HepG2 (cell line): ENCODE measurements around the gene PPIG. TPM values are rescaled to one million over a fixed set of nuclear protein-coding genes. Genes with fewer than 3 reads are reported as not detected.

Source experiments
- CBFB ChIP-seq: sonication (generic); formaldehyde crosslinking; IDR thresholded peaks from 2 replicates; pipeline ENCODE4 v1.4.0; 2020; ENCODE audit warnings: missing genetic modification reagents
- DMAP1 ChIP-seq: IDR thresholded peaks from 2 replicates; pipeline ENCODE4 v1.6.1; 2016
- FOXA3 ChIP-seq: IDR thresholded peaks from 2 replicates; pipeline ENCODE4 v1.6.1; 2016; ENCODE audit warnings: missing genetic modification reagents, missing compliant biosample characterization
- FUBP1 ChIP-seq: sonication (generic); formaldehyde crosslinking; IDR thresholded peaks from 2 replicates; pipeline ENCODE4 v1.5.1; 2020; ENCODE audit warnings: missing genetic modification reagents, mild to moderate bottlenecking, borderline replicate concordance
- KLF9 ChIP-seq: IDR thresholded peaks from 2 replicates; pipeline ENCODE4 v1.6.1; 2016; ENCODE audit warnings: low read depth
- KMT2A ChIP-seq: sonication (generic); formaldehyde crosslinking; IDR thresholded peaks from 2 replicates; pipeline ENCODE4 v1.4.0; 2020; ENCODE audit warnings: missing genetic modification reagents
- NRL ChIP-seq: sonication (generic); formaldehyde crosslinking; IDR thresholded peaks from 2 replicates; pipeline ENCODE4 v1.5.0; 2020; ENCODE audit warnings: missing genetic modification reagents, mild to moderate bottlenecking, moderate library complexity, borderline replicate concordance
- POGZ ChIP-seq: sonication (generic); formaldehyde crosslinking; IDR thresholded peaks from 2 replicates; pipeline ENCODE4 v1.4.0; 2020; ENCODE audit warnings: mild to moderate bottlenecking, missing genetic modification reagents
- POLR2AphosphoS5 ChIP-seq: IDR thresholded peaks from 2 replicates; pipeline ENCODE4 v1.6.1; 2012; ENCODE audit warnings: low read depth, low read length
- RBFOX2 ChIP-seq: fragments of 200-400 bp; formaldehyde crosslinking; IDR thresholded peaks from 2 replicates; pipeline ENCODE4 v1.6.1; 2017; ENCODE audit warnings: low read depth, mild to moderate bottlenecking, low read length
- RFXANK ChIP-seq: IDR thresholded peaks from 2 replicates; pipeline ENCODE4 v1.6.1; 2016
- SAP130 ChIP-seq: IDR thresholded peaks from 2 replicates; pipeline ENCODE4 v1.6.1; 2016; ENCODE audit warnings: low read depth
- SP4 ChIP-seq: sonication (generic); formaldehyde crosslinking; IDR thresholded peaks from 2 replicates; pipeline ENCODE4 v1.8.1; 2023; ENCODE audit warnings: mild to moderate bottlenecking, missing genetic modification reagents
- TEAD3 ChIP-seq: optimal IDR thresholded peaks from 2 replicates; pipeline ENCODE3; 2016; ENCODE audit warnings: borderline replicate concordance
- XRCC5 ChIP-seq: fragments of 200-400 bp; formaldehyde crosslinking; optimal IDR thresholded peaks from 2 replicates; pipeline ENCODE3; 2017; ENCODE audit warnings: mild to moderate bottlenecking, low read length
- ZFP91 ChIP-seq: sonication (generic); formaldehyde crosslinking; IDR thresholded peaks from 2 replicates; pipeline ENCODE4 v1.9.0; 2022; ENCODE audit warnings: missing genetic modification reagents, mild to moderate bottlenecking, borderline replicate concordance
- ZNF121 ChIP-seq: sonication (generic); formaldehyde crosslinking; IDR thresholded peaks from 2 replicates; pipeline ENCODE4 v1.5.0; 2020; ENCODE audit warnings: mild to moderate bottlenecking, missing genetic modification reagents
- ZNF24 ChIP-seq: fragments of 450-650 bp; IDR thresholded peaks from 2 replicates; pipeline ENCODE4 v1.6.1; 2017; ENCODE audit warnings: antibody characterized with exemption, mild to moderate bottlenecking
- ZNF580 ChIP-seq: IDR thresholded peaks from 2 replicates; pipeline ENCODE4 v1.6.1; 2016; ENCODE audit warnings: low read depth, borderline replicate concordance
- ZNF609 ChIP-seq: sonication (generic); formaldehyde crosslinking; IDR thresholded peaks from 2 replicates; pipeline ENCODE4 v1.4.0; 2020; ENCODE audit warnings: mild to moderate bottlenecking, missing genetic modification reagents, borderline replicate concordance
- ZNF850 ChIP-seq: sonication (generic); formaldehyde crosslinking; conservative IDR thresholded peaks from 2 replicates; pipeline ENCODE4 v1.9.0; 2021; ENCODE audit warnings: mild to moderate bottlenecking, missing genetic modification reagents
- polyA plus RNA-seq, 8 experiments: library from polyadenylated mRNA; depleted of rRNA in 3 of 8; stranded (reverse) in 7 of 8; unstranded in 1 of 8; fragments of >200 nt; fragmentation: Illumina TruSeq in 4 of 8; extraction: Trizol in 4 of 8; gene quantifications; 2 replicates each; pipeline versions ENCODE4 v1.2.1 to v1.2.3, GENCODE V29; 2011 to 2016; ENCODE audit warnings: low read depth in 4 of 8, missing spikeins in 1 of 8, mixed read lengths in 1 of 8; ENCODE audit not compliant: insufficient read depth in 1 of 8
- total RNA-seq, 5 experiments: library from RNA; depleted of rRNA; stranded (reverse); fragments of >200 nt; fragmentation: Illumina TruSeq; extraction: Trizol; gene quantifications; 2 replicates each; pipeline ENCODE4 v1.2.3, GENCODE V29; 2016; ENCODE audit warnings: low read depth in 1 of 5

Gene PPIG
- total and polyA plus RNA-seq, 2 of the 13 experiments (the other 11 are each of a cell fraction or from before 2014, with no cell fraction given) = 31.3 to 81.0 TPM

GRCh38 chr2:169683425-169684134 is 99.4 kb downstream of the PPIG start (continued):
- TF ChIP-seq ZNF609 (CRISPR knock-in tag) (peak; percentile 70; the same call in 1 of the 2 replicates), ZNF580 (no peak), TEAD3 (CRISPR knock-in tag) (peak; percentile 80), ZNF121 (CRISPR knock-in tag) (no peak; the same call in 1 of the 2 replicates), FUBP1 (no peak), KMT2A (CRISPR knock-in tag) (0 out of 2 replicates have a peak, but pooled peaks have one; percentile 49), ZNF24 (0 out of 2 replicates have a peak, but pooled peaks have one; percentile 5), ZNF850 (no peak), SAP130 (CRISPR knock-in tag) (peak; percentile 94), NRL (CRISPR knock-in tag) (no peak), DMAP1 (CRISPR knock-in tag) (peak; percentile 32; the same call in 1 of the 2 replicates), KLF9 (no peak), XRCC5 (peak; percentile 56), CBFB (CRISPR knock-in tag) (peak; percentile 84; the same call in 1 of the 2 replicates), FOXA3 (CRISPR knock-in tag) (peak; percentile 92), POGZ (CRISPR knock-in tag) (peak; percentile 93), RBFOX2 (peak; percentile 47; the same call in 1 of the 2 replicates), POLR2AphosphoS5 (peak; percentile 77), SP4 (CRISPR knock-in tag) (no peak; the same call in 1 of the 2 replicates), RFXANK (CRISPR knock-in tag) (peak; percentile 60; the same call in 1 of the 2 replicates), ZFP91 (no peak)
